Testis (tissue), 2 donors: ENCODE results near the gene ZFAND6.

ENCODE experiments used
- CTCF ChIP-seq, 3 experiments: fragments of 450-650 bp in 2 of 3; fragments of 200-600 bp in 1 of 3; sonication (generic) in 1 of 3; IDR thresholded peaks; one replicate each; pipeline ENCODE4 v1.5.1; 2016 to 2019; ENCODE audit warnings: antibody characterized with exemption in 3 of 3, mild to moderate bottlenecking in 2 of 3, moderate library complexity in 1 of 3
- POLR2A ChIP-seq: fragments of 450-650 bp; IDR thresholded peaks from one replicate; pipeline ENCODE4 v1.6.1; 2017; ENCODE audit warnings: antibody characterized with exemption, mild to moderate bottlenecking, moderate library complexity

- TF ChIP-seq CTCF (IDR thresholded peaks at IDR 0.05): no peak
- no peak for TF ChIP-seq POLR2A
Observed at GRCh38 chr15:80049046-80049445, 10.4 kb upstream of the ZFAND6 start.
